ENCODE results near the gene PIP4K2A. TPM values are rescaled to one million over a fixed set of nuclear protein-coding genes. Genes with fewer than 3 reads are reported as not detected.
"Not testable (repeated sequence)": the region's sequence is repeated elsewhere in the genome, so short reads cannot be mapped to it uniquely, and the experiment has no call there.

The PIP4K2A gene
- total RNA-seq, 1 donor from 2014 or later = 22.4 TPM

DNA sequence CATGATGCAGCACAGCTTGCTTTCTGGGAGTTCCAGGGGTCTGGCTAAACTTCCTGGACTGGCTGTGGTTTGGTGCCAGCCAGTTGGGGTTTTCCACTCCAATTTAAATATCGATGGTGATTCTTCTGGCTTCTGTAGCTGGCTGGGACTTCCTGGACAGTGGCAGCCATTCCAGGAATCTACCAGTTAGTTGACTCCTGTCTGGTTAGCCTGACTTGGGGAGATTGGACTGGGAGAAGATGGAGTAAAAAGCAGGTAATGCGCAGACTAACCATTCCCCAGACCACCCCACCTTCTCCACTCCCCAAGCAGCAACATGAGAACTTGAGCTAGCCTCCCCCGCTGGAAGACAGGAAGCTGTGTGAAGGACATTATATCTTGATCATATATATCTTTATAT lies 6.3 kb upstream of the PIP4K2A start:
- Mint-ChIP-seq H3K36me3 (ENCODE audit: insufficient read depth) (no peaks in the 10 kb centered on the region), H3K4me1 (ENCODE audit: low read depth) (no peaks in the 10 kb centered on the region), H3K4me3 (ENCODE audit: low read depth) (no peak overlapping the region), H3K27ac (no peak overlapping the region), H3K27me3 (peaks cover 7% of the 10 kb centered on the region), H3K9me3 (ENCODE audit: low read depth) (no peaks in the 10 kb centered on the region)
- TF ChIP-seq, protein P1, sequence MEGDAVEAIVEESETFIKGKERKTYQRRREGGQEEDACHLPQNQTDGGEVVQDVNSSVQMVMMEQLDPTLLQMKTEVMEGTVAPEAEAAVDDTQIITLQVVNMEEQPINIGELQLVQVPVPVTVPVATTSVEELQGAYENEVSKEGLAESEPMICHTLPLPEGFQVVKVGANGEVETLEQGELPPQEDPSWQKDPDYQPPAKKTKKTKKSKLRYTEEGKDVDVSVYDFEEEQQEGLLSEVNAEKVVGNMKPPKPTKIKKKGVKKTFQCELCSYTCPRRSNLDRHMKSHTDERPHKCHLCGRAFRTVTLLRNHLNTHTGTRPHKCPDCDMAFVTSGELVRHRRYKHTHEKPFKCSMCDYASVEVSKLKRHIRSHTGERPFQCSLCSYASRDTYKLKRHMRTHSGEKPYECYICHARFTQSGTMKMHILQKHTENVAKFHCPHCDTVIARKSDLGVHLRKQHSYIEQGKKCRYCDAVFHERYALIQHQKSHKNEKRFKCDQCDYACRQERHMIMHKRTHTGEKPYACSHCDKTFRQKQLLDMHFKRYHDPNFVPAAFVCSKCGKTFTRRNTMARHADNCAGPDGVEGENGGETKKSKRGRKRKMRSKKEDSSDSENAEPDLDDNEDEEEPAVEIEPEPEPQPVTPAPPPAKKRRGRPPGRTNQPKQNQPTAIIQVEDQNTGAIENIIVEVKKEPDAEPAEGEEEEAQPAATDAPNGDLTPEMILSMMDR (IDR thresholded peaks at IDR 0.05; ENCODE audit: unreplicated experiment) = no peak
- no peak for DNase-seq (ENCODE audit: low spot score, unreplicated experiment)

DNA sequence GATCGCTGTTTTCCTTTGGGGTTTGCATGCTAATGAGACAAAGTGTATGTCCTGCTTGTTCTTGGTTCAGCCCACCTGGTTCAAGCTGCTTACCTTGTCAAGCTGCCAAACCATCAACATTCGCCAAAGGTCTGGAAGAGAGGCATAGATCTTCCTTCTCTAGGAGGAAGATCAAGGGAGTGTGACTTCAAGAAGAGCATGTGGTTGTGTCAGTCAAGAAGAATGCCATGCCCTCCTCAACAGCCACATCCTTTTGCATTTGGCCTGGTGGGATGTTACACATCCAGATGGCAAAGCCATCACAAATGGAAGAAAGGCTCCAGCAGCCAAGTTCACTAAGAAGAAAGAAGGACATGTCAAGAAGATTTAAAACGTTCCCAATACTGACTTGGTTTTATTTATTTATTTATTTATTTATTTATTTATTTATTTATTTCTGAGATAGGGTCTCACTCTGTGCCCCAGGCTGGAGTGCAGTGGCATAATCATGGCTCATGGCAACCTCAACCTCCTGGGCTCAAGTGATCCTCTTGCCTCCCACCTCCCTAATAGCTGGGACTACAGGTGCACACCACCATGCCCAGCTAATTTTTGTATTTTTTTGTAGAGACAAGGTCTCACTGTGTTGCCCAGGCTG lies 5.1 kb upstream of the PIP4K2A start:
- H3K27ac Mint-ChIP-seq = no peak overlapping the region
- no peak overlapping the region for H3K4me3 Mint-ChIP-seq (ENCODE audit: low read depth)
- H3K4me1 Mint-ChIP-seq (ENCODE audit: low read depth) = no peaks in the 10 kb centered on the region
- H3K36me3 Mint-ChIP-seq (ENCODE audit: insufficient read depth) = no peaks in the 10 kb centered on the region
- TF ChIP-seq, protein P1 (IDR thresholded peaks at IDR 0.05; ENCODE audit: unreplicated experiment) = no peak
- H3K9me3 Mint-ChIP-seq (ENCODE audit: low read depth) = no peaks in the 10 kb centered on the region
- DNase-seq (ENCODE audit: low spot score, unreplicated experiment) = no peak
- peaks cover 11% of the 10 kb centered on the region for H3K27me3 Mint-ChIP-seq

DNA sequence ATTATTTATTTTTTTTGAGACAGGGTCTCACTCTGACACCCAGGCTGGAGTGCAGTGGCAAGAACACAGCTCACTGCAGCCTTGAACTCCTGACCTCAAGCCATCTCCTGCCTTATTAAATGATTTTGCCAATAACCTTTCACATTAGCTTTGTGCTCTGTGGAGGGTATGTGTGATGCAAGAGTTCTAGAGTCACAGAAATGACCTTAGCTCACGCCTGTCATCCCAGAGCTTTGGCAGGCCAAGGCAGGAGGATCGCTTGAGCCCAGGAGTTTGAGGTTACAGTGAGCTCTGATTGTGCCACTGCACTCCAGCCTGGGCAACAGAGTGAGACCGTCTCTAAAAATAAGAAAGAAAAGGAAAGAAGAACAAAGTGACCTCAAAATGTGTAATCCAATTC lies 4.3 kb upstream of the PIP4K2A start:
- not testable (repeated sequence) for H3K4me1 Mint-ChIP-seq (ENCODE audit: low read depth); H3K9me3 Mint-ChIP-seq (ENCODE audit: low read depth); H3K4me3 Mint-ChIP-seq (ENCODE audit: low read depth); H3K27ac Mint-ChIP-seq; H3K36me3 Mint-ChIP-seq (ENCODE audit: insufficient read depth); DNase-seq (ENCODE audit: low spot score, unreplicated experiment)
- H3K27me3 Mint-ChIP-seq = peaks cover 11% of the 10 kb centered on the region

DNA sequence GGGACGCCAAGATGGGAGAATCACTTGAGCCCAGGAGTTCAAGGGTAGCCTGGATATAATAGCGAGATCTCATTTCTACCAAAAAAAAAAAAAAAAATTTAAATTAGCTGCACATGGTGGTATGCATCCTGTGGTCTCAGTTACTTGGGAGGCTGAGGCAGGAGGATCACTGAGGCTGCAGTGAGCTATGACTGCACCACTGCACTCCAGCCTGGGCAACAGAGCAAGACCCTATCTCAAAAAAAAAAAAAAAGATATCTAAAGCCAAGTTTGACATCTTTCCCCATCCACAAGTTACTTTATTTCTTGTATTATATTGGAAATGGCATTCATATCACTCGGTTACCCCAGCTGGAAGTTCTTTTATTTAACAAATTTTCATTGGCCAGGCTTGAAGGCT lies 3.4 kb upstream of the PIP4K2A start:
- Mint-ChIP-seq H3K36me3 (ENCODE audit: insufficient read depth) (no peaks in the 10 kb centered on the region), H3K9me3 (ENCODE audit: low read depth) (no peaks in the 10 kb centered on the region), H3K27me3 (peaks cover 11% of the 10 kb centered on the region), H3K4me1 (ENCODE audit: low read depth) (peaks cover 1% of the 10 kb centered on the region), H3K27ac (no peak overlapping the region), H3K4me3 (ENCODE audit: low read depth) (no peak overlapping the region)
- TF ChIP-seq, protein P1 (IDR thresholded peaks at IDR 0.05; ENCODE audit: unreplicated experiment) = no peak
- DNase-seq (ENCODE audit: low spot score, unreplicated experiment) = no peak

DNA sequence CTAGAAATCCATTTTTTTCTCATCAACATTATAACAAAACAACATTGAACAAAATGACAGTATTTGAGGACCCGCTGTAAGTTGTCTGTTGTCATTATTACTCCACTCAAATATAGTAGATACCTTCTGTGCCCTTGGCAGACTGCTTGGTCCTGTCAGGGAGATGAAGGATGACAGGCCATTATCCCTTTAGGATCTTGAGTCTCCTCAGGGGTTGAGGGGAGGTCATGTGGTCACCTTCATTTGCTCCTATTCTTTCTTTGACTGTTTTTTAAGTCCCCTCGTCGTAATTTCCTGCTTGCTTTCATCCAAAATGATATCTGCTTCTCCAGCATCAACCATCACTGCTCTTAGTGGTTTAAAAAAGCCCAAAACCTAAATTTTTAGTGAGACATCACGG lies 2.6 kb upstream of the PIP4K2A start:
- DNase-seq (ENCODE audit: low spot score, unreplicated experiment) = no peak
- H3K36me3 Mint-ChIP-seq (ENCODE audit: insufficient read depth) = no peaks in the 10 kb centered on the region
- TF ChIP-seq, protein P1 (IDR thresholded peaks at IDR 0.05; ENCODE audit: unreplicated experiment) = no peak
- H3K4me3 Mint-ChIP-seq (ENCODE audit: low read depth) = no peak overlapping the region
- peaks cover 8% of the 10 kb centered on the region for H3K4me1 Mint-ChIP-seq (ENCODE audit: low read depth)
- no peaks in the 10 kb centered on the region for H3K9me3 Mint-ChIP-seq (ENCODE audit: low read depth)
- H3K27ac Mint-ChIP-seq = no peak overlapping the region
- H3K27me3 Mint-ChIP-seq = peaks cover 15% of the 10 kb centered on the region

DNA sequence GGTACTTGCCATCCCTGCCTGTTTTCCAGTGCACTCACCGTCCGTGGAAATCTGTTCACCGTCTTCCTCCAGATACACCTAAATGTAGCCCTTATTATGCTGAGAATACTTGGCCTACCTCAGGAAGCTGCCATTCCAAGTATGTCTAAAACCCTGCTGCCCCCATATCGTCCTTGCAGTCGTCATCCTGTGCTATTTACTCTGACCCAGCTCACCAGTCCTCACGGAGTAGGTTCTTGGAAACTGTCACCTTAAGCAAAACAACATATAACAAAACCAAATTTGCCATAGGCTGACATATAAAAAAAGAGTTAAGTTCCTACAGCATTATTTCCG lies 880 bp upstream of the PIP4K2A start:
- Mint-ChIP-seq H3K9me3 (ENCODE audit: low read depth) (no peaks in the 10 kb centered on the region), H3K4me3 (ENCODE audit: low read depth) (peak overlapping the region; percentile 65), H3K36me3 (ENCODE audit: insufficient read depth) (no peaks in the 10 kb centered on the region), H3K27me3 (peaks cover 26% of the 10 kb centered on the region), H3K4me1 (ENCODE audit: low read depth) (peaks cover 8% of the 10 kb centered on the region), H3K27ac (no peak overlapping the region)
- DNase-seq (ENCODE audit: low spot score, unreplicated experiment) = no peak
- TF ChIP-seq, protein P1 (IDR thresholded peaks at IDR 0.05; ENCODE audit: unreplicated experiment) = no peak
